ENCODE measurements around the gene TRNAU1AP.

The TRNAU1AP gene

DNA sequence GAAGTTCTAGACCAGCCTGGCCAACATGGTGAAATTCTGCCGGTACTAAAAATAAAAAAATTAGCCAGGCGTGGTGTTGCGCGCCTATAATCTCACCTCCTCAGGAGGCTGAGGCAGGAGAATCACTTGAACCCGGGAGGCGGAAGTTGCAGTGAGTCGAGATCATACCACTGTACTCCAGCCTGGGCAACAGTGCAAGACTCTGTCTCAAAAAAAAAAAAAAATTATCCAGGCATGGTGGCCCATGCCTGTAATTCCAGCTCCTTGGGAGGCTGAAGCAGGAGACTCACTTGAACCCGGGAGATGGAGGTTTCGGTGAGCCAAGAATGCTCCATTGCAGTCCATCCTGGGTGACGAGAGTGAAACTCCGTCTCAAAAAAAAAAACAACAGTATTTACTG lies 20.7 kb downstream of the TRNAU1AP start:
- Histone ChIP-seq H3K27ac (no peak overlapping the region), H3K36me3 (ENCODE audit: insufficient read depth) (peaks cover 3% of the 10 kb centered on the region; the same call in 1 of the 2 replicates), H4K20me1 (ENCODE audit: insufficient read depth) (no peaks in the 10 kb centered on the region)

DNA sequence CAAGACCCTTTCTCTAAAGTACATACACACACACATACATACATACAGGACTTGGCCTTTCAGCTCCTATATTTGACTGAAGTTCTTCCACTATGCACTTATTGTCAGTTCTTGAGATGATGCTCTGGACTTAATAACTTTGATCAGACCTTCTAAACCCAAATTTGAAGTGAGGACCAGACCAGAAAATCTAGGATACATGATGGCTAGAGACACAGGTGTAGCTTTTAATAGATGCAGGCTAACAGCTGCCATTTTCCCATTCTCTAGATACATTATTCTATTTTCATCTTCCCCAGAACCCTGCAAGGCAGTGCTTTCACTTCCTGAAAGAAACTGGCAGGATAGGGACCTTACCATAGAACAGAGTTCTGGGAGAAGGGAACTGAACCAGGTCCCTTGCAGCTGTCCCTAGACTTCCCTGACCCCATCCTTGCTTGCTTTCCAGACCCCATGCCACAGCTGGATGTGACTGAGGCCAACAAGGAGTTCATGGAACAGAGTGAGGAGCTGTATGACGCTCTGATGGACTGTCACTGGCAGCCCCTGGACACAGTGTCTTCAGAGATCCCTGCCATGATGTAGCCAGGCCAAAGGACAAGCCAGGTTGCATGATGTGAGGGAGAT lies 24.3 kb downstream of the TRNAU1AP start:
- H3K4me2 ChIP-seq: peak overlapping the region; percentile 7; the same call in 1 of the 2 replicates
- TF ChIP-seq, protein P1, sequence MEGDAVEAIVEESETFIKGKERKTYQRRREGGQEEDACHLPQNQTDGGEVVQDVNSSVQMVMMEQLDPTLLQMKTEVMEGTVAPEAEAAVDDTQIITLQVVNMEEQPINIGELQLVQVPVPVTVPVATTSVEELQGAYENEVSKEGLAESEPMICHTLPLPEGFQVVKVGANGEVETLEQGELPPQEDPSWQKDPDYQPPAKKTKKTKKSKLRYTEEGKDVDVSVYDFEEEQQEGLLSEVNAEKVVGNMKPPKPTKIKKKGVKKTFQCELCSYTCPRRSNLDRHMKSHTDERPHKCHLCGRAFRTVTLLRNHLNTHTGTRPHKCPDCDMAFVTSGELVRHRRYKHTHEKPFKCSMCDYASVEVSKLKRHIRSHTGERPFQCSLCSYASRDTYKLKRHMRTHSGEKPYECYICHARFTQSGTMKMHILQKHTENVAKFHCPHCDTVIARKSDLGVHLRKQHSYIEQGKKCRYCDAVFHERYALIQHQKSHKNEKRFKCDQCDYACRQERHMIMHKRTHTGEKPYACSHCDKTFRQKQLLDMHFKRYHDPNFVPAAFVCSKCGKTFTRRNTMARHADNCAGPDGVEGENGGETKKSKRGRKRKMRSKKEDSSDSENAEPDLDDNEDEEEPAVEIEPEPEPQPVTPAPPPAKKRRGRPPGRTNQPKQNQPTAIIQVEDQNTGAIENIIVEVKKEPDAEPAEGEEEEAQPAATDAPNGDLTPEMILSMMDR (conservative IDR thresholded peaks at IDR 0.05; ENCODE audit: low read depth, low read length): no peak
- H3K27me3 ChIP-seq (ENCODE audit: insufficient read depth, low read depth): no peaks in the 10 kb centered on the region
- peaks cover 26% of the 10 kb centered on the region for H3K79me2 ChIP-seq (ENCODE audit: insufficient read depth, low read depth)
- H3K27ac ChIP-seq: peak overlapping the region; percentile 50; the same call in 1 of the 2 replicates
- H2AFZ ChIP-seq (ENCODE audit: low read depth): no peak overlapping the region
- no peak overlapping the region for H3K4me3 ChIP-seq (IDR thresholded peaks at IDR 0.05; ENCODE audit: insufficient read depth, low read depth, low read length)
- H3K9ac ChIP-seq: no peak overlapping the region
- H3K36me3 ChIP-seq (ENCODE audit: insufficient read depth): peaks cover 22% of the 10 kb centered on the region; the same call in 1 of the 2 replicates
- peaks cover 34% of the 10 kb centered on the region for H3K4me1 ChIP-seq (ENCODE audit: low read depth, poor library complexity, severe bottlenecking)
- peaks cover 15% of the 10 kb centered on the region for H4K20me1 ChIP-seq (ENCODE audit: insufficient read depth)

More for the DNA sequence above, 20.7 kb downstream of the TRNAU1AP start:
- Histone ChIP-seq H3K79me2 (ENCODE audit: insufficient read depth, low read depth) (no peaks in the 10 kb centered on the region), H3K4me1 (ENCODE audit: low read depth, poor library complexity, severe bottlenecking) (peaks cover 18% of the 10 kb centered on the region), H3K4me2 (no peak overlapping the region), H3K9ac (no peak overlapping the region), H3K27me3 (ENCODE audit: insufficient read depth, low read depth) (no peaks in the 10 kb centered on the region), H2AFZ (ENCODE audit: low read depth) (no peak overlapping the region), H3K4me3 (IDR thresholded peaks at IDR 0.05; ENCODE audit: insufficient read depth, low read depth, low read length) (no peak overlapping the region)
- TF ChIP-seq, protein P1 (conservative IDR thresholded peaks at IDR 0.05; ENCODE audit: low read depth, low read length): no peak

DNA sequence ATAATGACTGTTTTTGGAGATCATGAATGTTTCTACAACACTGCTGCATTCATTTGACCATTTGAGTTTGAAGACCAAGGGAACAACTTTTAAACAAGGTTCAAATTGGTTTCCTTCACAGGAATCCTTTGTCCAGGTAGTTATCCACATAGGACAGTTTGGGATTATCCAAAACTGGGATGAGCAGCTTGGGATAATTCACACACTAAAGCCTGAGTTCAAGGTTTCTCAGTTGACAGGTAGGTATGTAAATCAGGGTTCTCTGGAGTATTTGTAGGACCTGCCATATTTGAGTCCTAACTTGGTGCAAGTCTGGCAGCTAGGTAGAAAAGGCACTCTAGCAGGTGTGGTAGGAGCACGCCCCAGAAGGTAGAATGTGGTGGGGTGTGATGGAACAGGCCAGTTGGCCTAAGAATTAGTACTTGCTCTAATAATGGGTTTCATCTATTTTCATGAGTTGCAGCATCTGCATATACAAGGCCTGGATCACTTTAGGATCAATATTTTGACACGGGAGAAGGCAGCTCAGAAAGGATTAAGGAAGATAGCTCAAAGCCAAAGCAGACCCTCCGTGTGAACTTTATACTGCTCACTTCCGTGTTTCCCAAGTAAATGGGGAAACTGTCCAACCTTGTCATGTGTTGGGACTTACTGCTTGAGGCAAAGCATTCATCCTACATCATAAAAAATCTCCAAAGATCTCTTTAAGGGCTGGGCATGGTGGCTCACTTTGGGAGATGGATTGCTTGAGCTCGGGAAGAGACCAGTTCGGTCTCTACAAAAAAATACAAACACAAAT lies 25.1 kb downstream of the TRNAU1AP start:
- Histone ChIP-seq H3K27me3 (ENCODE audit: insufficient read depth, low read depth) (no peaks in the 10 kb centered on the region), H3K27ac (peak overlapping the region; percentile 50; the same call in 1 of the 2 replicates), H3K36me3 (ENCODE audit: insufficient read depth) (peaks cover 22% of the 10 kb centered on the region; the same call in 1 of the 2 replicates), H3K79me2 (ENCODE audit: insufficient read depth, low read depth) (peaks cover 26% of the 10 kb centered on the region), H3K9ac (no peak overlapping the region), H3K4me1 (ENCODE audit: low read depth, poor library complexity, severe bottlenecking) (peaks cover 34% of the 10 kb centered on the region), H3K4me2 (peak overlapping the region; percentile 7; the same call in 1 of the 2 replicates), H2AFZ (ENCODE audit: low read depth) (no peak overlapping the region), H3K4me3 (IDR thresholded peaks at IDR 0.05; ENCODE audit: insufficient read depth, low read depth, low read length) (no peak overlapping the region), H4K20me1 (ENCODE audit: insufficient read depth) (peaks cover 15% of the 10 kb centered on the region)
- TF ChIP-seq, protein P1 (conservative IDR thresholded peaks at IDR 0.05; ENCODE audit: low read depth, low read length): no peak

DNA sequence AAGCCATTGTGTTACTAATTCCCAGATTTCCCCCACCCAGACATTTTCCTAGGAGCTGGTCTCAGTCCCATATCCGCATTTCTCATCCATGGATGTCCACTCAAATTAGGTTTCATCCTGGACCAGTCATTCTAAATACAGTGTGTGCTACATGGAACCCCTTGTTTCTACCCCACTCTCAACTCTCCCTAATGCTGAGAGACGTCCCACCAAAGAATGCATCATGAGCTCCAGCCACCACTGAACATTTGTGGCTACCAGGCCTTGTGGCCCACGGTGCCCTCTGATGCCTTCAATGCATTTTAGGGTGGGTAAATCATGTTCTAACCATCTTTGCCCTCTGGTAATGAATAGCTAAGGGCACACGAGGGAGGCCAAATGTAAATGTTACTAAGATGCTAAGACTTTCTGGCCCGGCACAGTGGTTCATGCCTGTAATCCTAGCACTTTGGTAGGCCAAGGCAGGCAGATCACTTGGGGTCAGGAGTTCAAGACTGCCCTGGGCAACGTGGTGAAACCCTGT lies 25.9 kb downstream of the TRNAU1AP start:
- Histone ChIP-seq H3K9ac (no peak overlapping the region), H3K4me1 (ENCODE audit: low read depth, poor library complexity, severe bottlenecking) (peaks cover 37% of the 10 kb centered on the region), H2AFZ (ENCODE audit: low read depth) (no peak overlapping the region), H4K20me1 (ENCODE audit: insufficient read depth) (peaks cover 15% of the 10 kb centered on the region), H3K4me2 (peak overlapping the region; percentile 100; the same call in 1 of the 2 replicates), H3K36me3 (ENCODE audit: insufficient read depth) (peaks cover 22% of the 10 kb centered on the region; the same call in 1 of the 2 replicates), H3K79me2 (ENCODE audit: insufficient read depth, low read depth) (peaks cover 26% of the 10 kb centered on the region), H3K27me3 (ENCODE audit: insufficient read depth, low read depth) (no peaks in the 10 kb centered on the region), H3K27ac (peak overlapping the region; percentile 63; the same call in 1 of the 2 replicates), H3K4me3 (IDR thresholded peaks at IDR 0.05; ENCODE audit: insufficient read depth, low read depth, low read length) (no peak overlapping the region)
- TF ChIP-seq, protein P1 (conservative IDR thresholded peaks at IDR 0.05; ENCODE audit: low read depth, low read length): no peak

Measured in KMS-11 (cell line).